H54 (cell line): ENCODE results near the gene GATA5.
A peak's percentile ranks its signal among the peaks of the same experiment; 100 is the strongest.
"Not testable (repeated sequence)": the region's sequence is repeated elsewhere in the genome, so short reads cannot be mapped to it uniquely, and the experiment has no call there.

Source experiments
- DNase-seq: peaks from one replicate; pipeline ENCODE4 v3.0.0; 2011; ENCODE audit warnings: low spot score, mixed read lengths; ENCODE audit not compliant: insufficient read length
- FAIRE-seq: peaks from 3 replicates; lab custom pipeline; 2011; peaks lifted over from hg19 to GRCh38; lab: Jason Lieb, UNC
- POLR2A ChIP-seq: IDR thresholded peaks from 2 replicates; pipeline ENCODE4 v1.6.1; 2011; ENCODE audit warnings: low read depth, mild to moderate bottlenecking, low read length

The GATA5 gene

GRCh38 chr20:62499758-62500236, 24.0 kb upstream of the GATA5 start:
- no peak for TF ChIP-seq POLR2A
- FAIRE-seq (no peak), DNase-seq (no peak)

DNA sequence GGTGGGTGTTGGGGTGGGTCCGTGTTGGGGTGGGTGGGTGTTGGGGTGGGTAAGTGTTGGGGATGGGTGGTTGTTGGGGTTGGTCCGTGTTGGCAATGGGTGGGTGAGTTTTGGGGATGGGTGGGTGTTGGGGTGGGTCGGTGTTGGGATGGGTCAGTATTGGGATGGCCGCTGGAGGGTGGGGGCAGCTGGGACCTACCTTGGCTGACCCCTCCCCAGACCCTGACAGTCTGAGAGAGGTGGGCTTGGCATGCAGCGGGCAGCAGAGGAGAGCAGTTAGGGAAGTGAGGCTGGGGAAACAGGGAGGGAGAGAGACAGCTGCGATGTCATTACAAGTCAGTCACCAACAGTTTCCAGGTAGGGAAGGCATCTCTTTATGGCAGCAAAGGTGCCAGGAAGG, 23.1 kb upstream of the GATA5 start:
- DNase-seq = no peak
- TF ChIP-seq POLR2A = no peak
- FAIRE-seq = no peak

- no peak for DNase-seq
Observed at GRCh38 chr20:62496568-62497218, 20.9 kb upstream of the GATA5 start.

DNA sequence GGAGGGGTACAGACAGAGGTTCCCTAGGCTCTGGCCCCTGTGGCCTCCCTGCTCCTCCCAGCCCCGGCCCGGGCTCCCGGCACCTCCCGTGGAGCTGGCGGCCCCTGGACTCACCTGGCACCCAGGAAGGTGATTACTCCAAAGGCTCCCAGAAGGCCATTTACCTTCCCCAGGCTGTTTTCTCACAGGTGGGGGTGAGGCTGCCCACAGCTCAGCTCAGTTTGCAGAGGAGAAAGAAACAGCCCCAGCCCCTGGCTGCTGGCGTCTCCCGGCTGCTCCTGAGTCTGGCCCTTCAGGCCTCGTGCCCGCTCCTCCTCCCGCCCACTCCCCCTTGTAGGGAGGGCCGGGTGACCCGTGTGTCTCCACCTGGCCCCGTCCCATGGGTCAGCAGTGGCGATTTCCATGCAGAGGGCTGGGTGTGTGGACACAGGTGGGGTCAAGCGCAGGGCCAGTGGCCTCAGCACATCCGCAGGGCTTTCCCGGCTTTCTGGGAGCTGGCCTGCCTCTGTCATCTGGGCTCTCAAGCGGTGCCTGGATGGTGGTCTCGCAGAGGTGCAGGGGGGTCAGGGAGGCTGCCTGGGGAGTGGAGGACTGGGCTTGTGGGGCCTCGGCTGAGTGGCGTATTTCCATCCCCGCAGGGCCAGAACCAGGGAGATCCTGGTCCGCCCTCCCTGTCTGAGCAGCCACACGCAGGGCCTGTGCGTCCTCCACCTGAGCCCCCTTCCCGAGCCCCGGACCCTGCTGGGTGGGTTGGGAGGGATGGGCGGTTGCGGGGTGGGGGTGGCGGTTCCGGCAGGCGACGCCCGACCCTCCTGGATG, 20.2 kb upstream of the GATA5 start:
- FAIRE-seq = no peak
- DNase-seq = no peak
- TF ChIP-seq POLR2A = no peak

More at GRCh38 chr20:62496568-62497218, 20.9 kb upstream of the GATA5 start:
- FAIRE-seq = no peak
- no peak for TF ChIP-seq POLR2A

- no peak for FAIRE-seq
- TF ChIP-seq POLR2A = no peak
- no peak for DNase-seq
Observed at GRCh38 chr20:62494980-62495748, 19.4 kb upstream of the GATA5 start.

- no peak for TF ChIP-seq POLR2A
- no peak for DNase-seq
- FAIRE-seq = no peak
Observed at GRCh38 chr20:62494537-62494936, 18.7 kb upstream of the GATA5 start.

- DNase-seq = no peak
- no peak for FAIRE-seq
- no peak for TF ChIP-seq POLR2A
Observed at GRCh38 chr20:62493886-62494285, 18.1 kb upstream of the GATA5 start.

DNA sequence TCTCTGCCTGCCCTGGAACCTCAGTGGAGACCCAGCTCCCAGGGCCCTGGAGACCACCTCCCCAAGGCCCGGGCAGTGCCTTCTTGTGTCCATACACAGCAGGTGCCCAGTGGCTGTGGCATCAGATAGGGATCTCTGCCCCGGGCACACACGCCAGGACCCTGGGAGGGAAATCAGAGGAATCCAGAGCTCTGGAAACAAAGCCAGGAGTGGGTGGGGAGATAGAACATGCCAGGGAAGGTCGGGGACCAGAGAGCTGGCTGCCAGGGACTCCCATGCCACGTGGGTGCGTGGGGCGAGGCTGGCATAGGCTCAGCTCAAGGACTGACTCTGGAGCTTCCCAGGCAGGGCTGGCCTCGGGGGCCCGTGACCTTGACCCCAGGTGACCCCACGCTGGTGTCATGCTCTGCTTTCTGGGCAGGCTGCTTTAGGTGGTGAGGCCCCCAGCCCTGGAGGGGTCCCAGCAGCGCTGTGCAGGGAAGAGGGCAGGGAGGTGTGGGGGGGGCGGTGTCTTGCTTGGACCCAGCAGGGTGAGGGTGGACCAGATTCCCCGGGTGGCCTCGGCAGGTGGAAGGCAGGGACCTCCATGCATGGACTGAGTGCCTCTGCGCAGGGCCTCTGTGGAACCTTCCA, 17.6 kb upstream of the GATA5 start:
- FAIRE-seq (no peak), DNase-seq (no peak)
- TF ChIP-seq POLR2A = no peak

DNA sequence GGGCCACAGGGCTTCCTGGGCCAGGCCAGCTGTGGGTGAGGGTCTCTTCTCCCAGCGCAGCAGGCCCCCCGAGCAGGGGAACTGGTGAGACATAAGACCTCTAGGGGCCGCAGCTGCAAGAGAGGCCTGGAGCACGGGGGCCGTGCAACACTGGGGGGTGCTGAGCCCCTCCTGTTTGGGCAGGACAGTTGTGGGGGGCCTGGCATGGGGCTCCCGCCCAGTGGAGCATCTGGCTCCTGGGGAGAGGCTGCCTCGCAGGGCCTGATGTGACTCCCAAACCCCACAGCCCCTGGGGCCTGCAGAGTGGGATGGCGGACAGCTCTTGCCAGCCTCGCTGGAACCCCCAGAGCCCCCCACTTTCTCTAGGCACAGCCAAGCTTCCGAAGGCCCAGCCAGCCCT, 16.9 kb upstream of the GATA5 start:
- no peak for DNase-seq
- TF ChIP-seq POLR2A = no peak
- FAIRE-seq = no peak

- not testable (repeated sequence) for FAIRE-seq, DNase-seq
Observed at GRCh38 chr20:62490783-62491182, 15.0 kb upstream of the GATA5 start.

DNA sequence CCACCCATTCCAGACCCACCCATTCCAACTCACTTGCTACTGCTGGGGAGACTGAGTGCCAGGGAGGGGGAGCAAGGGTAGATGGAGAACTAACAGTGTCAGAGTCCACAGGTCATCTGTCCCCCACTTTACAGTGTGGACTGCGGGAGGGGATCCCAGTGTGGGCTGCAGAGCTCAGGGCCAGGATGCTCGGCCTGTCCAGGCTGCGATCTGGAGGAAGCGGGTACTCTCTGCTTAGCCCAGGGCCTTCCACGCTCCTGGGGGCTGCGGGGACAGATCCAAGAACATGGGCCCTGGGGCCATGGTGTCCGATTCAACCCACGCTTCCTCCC, 14.1 kb upstream of the GATA5 start:
- no peak for FAIRE-seq
- no peak for DNase-seq
- TF ChIP-seq POLR2A = no peak

DNA sequence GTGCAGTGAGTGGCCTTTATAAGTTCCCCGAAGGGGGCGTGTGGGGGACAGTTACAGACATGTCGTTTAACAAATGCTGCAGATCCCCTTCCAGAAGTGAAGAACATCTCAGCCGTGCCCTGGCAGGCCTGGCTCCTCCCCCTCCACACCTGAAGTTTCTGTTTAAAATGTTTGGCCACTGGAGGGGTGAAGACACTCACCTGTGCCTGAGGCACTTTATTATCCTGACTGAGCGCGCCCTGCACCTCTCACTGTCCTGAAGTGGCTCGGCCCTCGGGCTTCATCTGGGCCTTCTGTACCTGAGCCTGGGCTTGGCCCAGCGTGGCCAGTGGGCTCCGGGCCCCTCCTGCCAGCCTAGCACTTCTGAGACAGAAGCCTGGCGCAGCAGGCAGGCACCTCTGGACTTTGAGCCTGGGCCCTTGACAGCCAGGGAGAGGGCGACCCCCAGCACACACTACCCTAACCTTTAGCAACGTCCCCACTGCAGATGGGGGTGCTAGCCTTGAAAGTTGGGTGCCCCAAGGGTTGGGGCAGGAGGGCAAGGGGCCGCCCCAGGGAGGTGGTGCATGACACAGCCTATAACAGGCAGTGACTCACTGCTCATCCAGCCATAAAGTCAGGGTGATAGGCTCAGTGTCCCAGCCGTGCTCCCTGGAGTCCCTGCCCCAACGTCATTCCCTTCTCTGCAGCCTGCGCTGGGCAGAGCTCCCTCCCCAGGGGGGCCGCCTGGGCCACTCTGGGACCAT, 13.6 kb upstream of the GATA5 start:
- peak; percentile 26 for TF ChIP-seq POLR2A
- FAIRE-seq = peak; percentile 53
- DNase-seq = peak; percentile 93

GRCh38 chr20:62488470-62488869, 12.7 kb upstream of the GATA5 start:
- DNase-seq = no peak
- no peak for TF ChIP-seq POLR2A
- FAIRE-seq = no peak
